Adrenal gland (tissue), 5 donors: Measurements from ENCODE around the gene SAMD4A.

Experiments used
- POLR2A ChIP-seq, 2 donors: fragments of 450-650 bp; IDR thresholded peaks; one replicate each; pipeline ENCODE4 v1.6.1; 2017; ENCODE audit warnings: antibody characterized with exemption in 2 of 2, mild to moderate bottlenecking in 2 of 2, moderate library complexity in 1 of 2
- TF ChIP-seq, protein P1 (sequence below), 6 experiments: fragments of 450-650 bp in 4 of 6; fragments of 200-600 bp in 2 of 6; sonication (generic) in 1 of 6; IDR thresholded peaks; 1 replicate in 5 of 6; 2 replicates in 1 of 6; pipeline versions ENCODE4 v1.5.1 to v1.8.0; 2016 to 2021; ENCODE audit warnings: antibody characterized with exemption in 6 of 6, mild to moderate bottlenecking in 2 of 6, moderate library complexity in 1 of 6
- donor health status: DM: no; HTN: no; CAD: no.

- TF ChIP-seq POLR2A (IDR thresholded peaks at IDR 0.05) = no peak
- TF ChIP-seq, protein P1, sequence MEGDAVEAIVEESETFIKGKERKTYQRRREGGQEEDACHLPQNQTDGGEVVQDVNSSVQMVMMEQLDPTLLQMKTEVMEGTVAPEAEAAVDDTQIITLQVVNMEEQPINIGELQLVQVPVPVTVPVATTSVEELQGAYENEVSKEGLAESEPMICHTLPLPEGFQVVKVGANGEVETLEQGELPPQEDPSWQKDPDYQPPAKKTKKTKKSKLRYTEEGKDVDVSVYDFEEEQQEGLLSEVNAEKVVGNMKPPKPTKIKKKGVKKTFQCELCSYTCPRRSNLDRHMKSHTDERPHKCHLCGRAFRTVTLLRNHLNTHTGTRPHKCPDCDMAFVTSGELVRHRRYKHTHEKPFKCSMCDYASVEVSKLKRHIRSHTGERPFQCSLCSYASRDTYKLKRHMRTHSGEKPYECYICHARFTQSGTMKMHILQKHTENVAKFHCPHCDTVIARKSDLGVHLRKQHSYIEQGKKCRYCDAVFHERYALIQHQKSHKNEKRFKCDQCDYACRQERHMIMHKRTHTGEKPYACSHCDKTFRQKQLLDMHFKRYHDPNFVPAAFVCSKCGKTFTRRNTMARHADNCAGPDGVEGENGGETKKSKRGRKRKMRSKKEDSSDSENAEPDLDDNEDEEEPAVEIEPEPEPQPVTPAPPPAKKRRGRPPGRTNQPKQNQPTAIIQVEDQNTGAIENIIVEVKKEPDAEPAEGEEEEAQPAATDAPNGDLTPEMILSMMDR (IDR thresholded peaks at IDR 0.05) = no peak
Observed at GRCh38 chr14:54719406-54719805, 152.5 kb downstream of the SAMD4A start.
